Naive thymus-derived CD4-positive, alpha-beta T cell (primary cell): ENCODE results near the gene TAF9B. TPM values are rescaled to one million over a fixed set of nuclear protein-coding genes. Genes with fewer than 3 reads are reported as not detected.
"Not testable (repeated sequence)": the region's sequence is repeated elsewhere in the genome, so short reads cannot be mapped to it uniquely, and the experiment has no call there.

Experiments
- ATAC-seq: fragments of 150-1000 bp; cut with Tn5 transposase; 2 replicates; pipeline ENCODE4 v1.10.0; 2021; ENCODE audit warnings: mild to moderate bottlenecking, moderate library complexity
- CTCF ChIA-PET: fragments of 350-600 bp; sonication (Branson Sonifier 250); formaldehyde crosslinking; loops from one replicate; lab custom pipeline; 2021; ENCODE audit warnings: antibody characterized with exemption; lab: Charles Lee
- POLR2A ChIA-PET: fragments of 350-600 bp; sonication (Branson Sonifier 250); formaldehyde crosslinking; loops from one replicate; lab custom pipeline; 2021; ENCODE audit warnings: antibody characterized with exemption, inconsistent platforms; lab: Charles Lee
- DNase-seq, 9 donors: peaks; one replicate each; pipeline versions ENCODE4 v3.0.0 to v3.0.0-alpha.2; 2020 to 2022; ENCODE audit warnings: mixed read lengths in 1 of 9
- H3K27ac ChIP-seq: one replicate; pipeline ENCODE4 v1.7.0; 2013; ENCODE audit warnings: mild to moderate bottlenecking, low read depth, low read length, moderate library complexity
- H3K27me3 ChIP-seq, 2 donors: one replicate each; pipeline ENCODE4 v1.7.0; 2013; ENCODE audit warnings: low read length in 2 of 2, mild to moderate bottlenecking in 2 of 2, moderate library complexity in 2 of 2; ENCODE audit not compliant: control insufficient read depth in 2 of 2, insufficient read depth in 2 of 2
- H3K36me3 ChIP-seq, 3 experiments: 1 replicate in 2 of 3; 2 replicates in 1 of 3; pipeline ENCODE4 v1.7.0; 2013; ENCODE audit warnings: low read length in 3 of 3, mild to moderate bottlenecking in 3 of 3, moderate library complexity in 1 of 3; ENCODE audit not compliant: insufficient read depth in 3 of 3, control insufficient read depth in 2 of 3
- H3K4me1 ChIP-seq, 2 donors: one replicate each; pipeline ENCODE4 v1.7.0; 2013; ENCODE audit warnings: low read length in 2 of 2, mild to moderate bottlenecking in 2 of 2, moderate library complexity in 1 of 2; ENCODE audit not compliant: control insufficient read depth in 2 of 2, insufficient read depth in 2 of 2
- H3K4me3 ChIP-seq: 2 replicates; pipeline ENCODE4 v1.7.0; 2013; ENCODE audit warnings: mild to moderate bottlenecking, low read length
- H3K9me3 ChIP-seq, 3 experiments: 1 replicate in 2 of 3; 2 replicates in 1 of 3; pipeline ENCODE4 v1.7.0; 2013; ENCODE audit warnings: low read length in 3 of 3; ENCODE audit not compliant: control insufficient read depth in 2 of 3
- H3K27ac Mint-ChIP-seq, 9 donors: one replicate each; pipeline ENCODE4 v1.8.0; 2020 to 2022; ENCODE audit warnings: mixed read lengths in 9 of 9, mild to moderate bottlenecking in 8 of 9, moderate library complexity in 5 of 9, inconsistent platforms in 2 of 9
- H3K27me3 Mint-ChIP-seq, 5 donors: one replicate each; pipeline ENCODE4 v1.8.0; 2021 to 2022; ENCODE audit warnings: mixed read lengths in 5 of 5, mild to moderate bottlenecking in 1 of 5
- H3K36me3 Mint-ChIP-seq, 5 donors: one replicate each; pipeline ENCODE4 v1.8.0; 2020 to 2022; ENCODE audit warnings: mixed read lengths in 5 of 5, mild to moderate bottlenecking in 3 of 5, inconsistent platforms in 1 of 5
- H3K4me1 Mint-ChIP-seq, 7 donors: one replicate each; pipeline ENCODE4 v1.8.0; 2020 to 2022; ENCODE audit warnings: mixed read lengths in 7 of 7, mild to moderate bottlenecking in 3 of 7, inconsistent platforms in 1 of 7
- H3K4me3 Mint-ChIP-seq, 10 donors: one replicate each; pipeline ENCODE4 v1.8.0; 2020 to 2022; ENCODE audit warnings: mild to moderate bottlenecking in 10 of 10, mixed read lengths in 10 of 10, moderate library complexity in 6 of 10, inconsistent platforms in 2 of 10
- H3K9me3 Mint-ChIP-seq, 11 donors: one replicate each; pipeline ENCODE4 v1.8.0; 2020 to 2022; ENCODE audit warnings: mixed read lengths in 11 of 11, mild to moderate bottlenecking in 4 of 11, inconsistent platforms in 1 of 11, moderate library complexity in 1 of 11
- intact Hi-C, 2 donors: fragments of 100-400 bp; cut with micrococcal nuclease; formaldehyde crosslinking; loops; one replicate each; pipeline ENCODE4 v1.15.1; 2023
- polyA plus RNA-seq, 2 donors: library from polyadenylated mRNA; unstranded; fragments of 300-500 nt; fragmentation: Illumina TruSeq; gene quantifications; one replicate each; pipeline ENCODE4 v1.2.3, GENCODE V29; 2021
- total RNA-seq, 6 experiments: library from RNA in 5 of 6; stranded (reverse) in 5 of 6; gene quantifications; 1 replicate in 5 of 6; 2 replicates in 1 of 6; pipeline ENCODE4 v1.2.3 and lab custom pipeline; 2021 to 2026

Gene TAF9B, protein sequence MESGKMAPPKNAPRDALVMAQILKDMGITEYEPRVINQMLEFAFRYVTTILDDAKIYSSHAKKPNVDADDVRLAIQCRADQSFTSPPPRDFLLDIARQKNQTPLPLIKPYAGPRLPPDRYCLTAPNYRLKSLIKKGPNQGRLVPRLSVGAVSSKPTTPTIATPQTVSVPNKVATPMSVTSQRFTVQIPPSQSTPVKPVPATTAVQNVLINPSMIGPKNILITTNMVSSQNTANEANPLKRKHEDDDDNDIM
- 10 to 100 TPM; 10.4 to 19.9 (median 18.9) TPM for total RNA-seq
- polyA plus RNA-seq: 10 to 100 TPM; 23.3 to 29.3 TPM
- total RNA-seq (lab: John Stamatoyannopoulos, UW): 9.6 reads per million, percentile 35 among the genes with 10 or more reads in this experiment

DNA sequence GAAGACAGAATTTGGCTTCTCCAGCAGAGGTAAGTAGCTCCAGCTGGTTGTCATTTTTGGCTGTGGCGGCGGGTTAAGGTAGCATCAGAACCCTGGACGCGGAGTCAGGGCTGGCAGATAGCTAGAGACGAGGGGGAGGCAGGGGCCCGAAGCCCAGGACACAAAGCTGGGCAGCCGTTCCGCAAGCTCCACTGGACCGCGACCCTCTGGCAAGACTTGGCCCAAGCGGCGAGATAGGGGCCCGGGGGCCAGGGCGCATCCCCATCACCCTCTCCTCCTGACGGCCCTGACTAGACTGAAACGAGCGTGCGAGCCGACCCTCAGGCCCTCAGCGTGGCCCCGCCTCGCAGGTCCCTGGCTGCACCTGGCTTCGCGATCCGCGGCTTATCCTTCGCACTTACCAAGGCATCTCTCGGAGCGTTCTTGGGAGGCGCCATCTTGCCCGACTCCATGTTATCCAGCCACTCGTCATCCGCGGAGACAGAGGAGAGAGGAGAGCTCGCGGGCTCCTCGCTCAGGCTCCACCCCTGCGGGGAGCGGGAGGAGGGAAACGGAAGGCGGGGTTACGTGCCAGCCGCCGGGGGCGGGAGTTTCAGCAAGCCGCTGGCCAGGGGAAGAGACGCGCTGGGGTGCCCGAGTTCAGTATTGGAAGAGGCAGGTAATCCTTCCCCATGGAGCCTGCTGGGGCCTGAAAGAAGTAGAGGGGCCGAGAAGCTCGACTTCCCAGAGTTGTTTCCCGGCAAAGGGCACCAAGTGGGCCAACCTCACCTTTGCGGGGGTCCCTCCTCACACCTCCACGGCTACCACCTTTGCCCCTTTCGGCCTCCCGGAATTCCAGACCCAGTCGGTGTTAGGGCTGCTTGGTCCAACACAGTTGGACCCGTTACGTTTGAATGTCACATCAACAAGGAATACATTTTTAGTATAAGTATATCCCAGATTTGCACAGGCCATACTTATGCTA is at the start of gene TAF9B:
TSS of gene TAF9B (minus strand) at position 491 of the 964 bp plus-strand sequence. CDS start at position 452, 39 bp downstream.
- H3K4me3 Mint-ChIP-seq: peak within 1 kb of the TSS; percentile 88 to 95 (median 92)
- intact Hi-C loops: loop anchor here (1.0 to 5.0 kb wide), 9 partner anchors 35 to 943 kb away; partner anchors contain the start of genes PGK1 (in 2 of the 2) and ATP7A (in 1 of the 2)
- peaks cover 0 to 11% (median 5%) of the 10 kb centered on the region in 7 donors for H3K4me1 Mint-ChIP-seq

DNA sequence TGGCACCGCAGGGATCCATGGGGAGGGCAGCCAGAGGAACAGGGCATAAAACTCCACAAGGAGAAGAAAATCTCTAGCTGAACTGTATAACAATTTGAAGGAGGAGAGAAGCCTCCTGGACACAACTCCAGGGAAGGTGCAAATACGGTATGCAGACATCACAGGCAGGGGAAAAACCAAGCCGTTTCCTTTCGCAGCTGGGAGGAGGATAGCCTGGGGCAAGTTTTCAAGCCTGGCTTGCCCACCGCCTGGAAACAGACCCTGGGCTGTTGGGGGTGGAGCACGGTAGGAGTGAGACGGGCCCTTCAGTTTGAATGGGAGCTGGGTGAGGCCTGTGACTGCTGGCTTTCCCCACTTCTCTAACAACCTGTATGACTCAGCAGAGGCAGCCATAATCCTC is 43.4 kb upstream of the TAF9B start:
- Mint-ChIP-seq H3K27me3 (no peaks in the 10 kb centered on the region), H3K9me3 (peaks cover 0 to 16% (median 3%) of the 10 kb centered on the region in 11 donors), H3K4me1 (no peaks in the 10 kb centered on the region), H3K4me3 (no peak overlapping the region), H3K36me3 (no peaks in the 10 kb centered on the region), H3K27ac (no peak overlapping the region)
- Histone ChIP-seq H3K27me3 (no peaks in the 10 kb centered on the region), H3K4me3 (no peak overlapping the region), H3K4me1 (no peaks in the 10 kb centered on the region), H3K36me3 (no peaks in the 10 kb centered on the region), H3K27ac (no peak overlapping the region), H3K9me3 (no peaks in the 10 kb centered on the region)
- POLR2A ChIA-PET: no interaction called here
- ATAC-seq: no peak
- CTCF ChIA-PET: interaction anchor here (0.6 kb wide), 1 partner anchor 17 kb away, joined by 3 read pairs; no protein-coding TSS in a partner anchor
- no peak for DNase-seq
- intact Hi-C loops: no loop called here

More for the DNA sequence above, at the start of gene TAF9B:
- Mint-ChIP-seq H3K27ac (peak within 1 kb of the TSS; percentile 81 to 95 (median 93)), H3K9me3 (peaks cover 0 to 7% (median 0%) of the 10 kb centered on the region in 11 donors), H3K36me3 (peaks cover 0 to 2% (median 0%) of the 10 kb centered on the region in 5 donors), H3K27me3 (no peaks in the 10 kb centered on the region)
- CTCF ChIA-PET: interaction anchor here (0.7 kb wide), 1 partner anchor 1445 kb away, joined by 3 read pairs; no protein-coding TSS in a partner anchor
- no peaks in the 10 kb centered on the region for H3K9me3 ChIP-seq
- H3K27me3 ChIP-seq: no peaks in the 10 kb centered on the region
- no peaks in the 10 kb centered on the region for H3K4me1 ChIP-seq
- peak within 1 kb of the TSS; percentile 77 for H3K4me3 ChIP-seq
- peak; percentile 99 for ATAC-seq
- POLR2A ChIA-PET: interaction anchor here (0.6 to 1.7 kb wide), 6 partner anchors 9 to 1225 kb away, joined by 3 to 8 read pairs (median 3); no protein-coding TSS in a partner anchor
- H3K36me3 ChIP-seq: peaks cover 0 to 4% (median 0%) of the 10 kb centered on the region in 3 experiments
- DNase-seq: peak; percentile 57 to 84 (median 80)
- peak within 1 kb of the TSS; percentile 82 for H3K27ac ChIP-seq

DNA sequence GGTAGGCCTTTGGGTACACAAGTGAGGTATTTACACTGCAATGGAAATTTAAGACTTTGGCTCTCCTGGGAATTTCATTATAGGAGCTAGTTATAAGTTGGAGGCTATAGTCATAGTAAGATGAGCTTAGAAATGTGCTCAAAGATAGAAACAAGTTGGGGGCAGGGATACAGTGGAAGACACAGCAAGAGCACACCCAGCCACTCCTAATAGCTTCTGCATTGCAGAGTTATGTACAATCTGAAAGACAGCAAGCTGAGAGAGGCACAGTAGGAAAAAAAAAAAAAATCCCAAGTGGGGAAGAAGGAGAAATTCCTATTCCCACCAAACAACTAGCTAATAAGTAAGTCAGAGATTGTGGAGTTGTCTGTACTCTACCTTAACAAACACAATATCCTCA is 41.9 kb upstream of the TAF9B start:
- ATAC-seq (no peak), DNase-seq (no peak)
- Histone ChIP-seq H3K27ac (no peak overlapping the region), H3K4me1 (no peaks in the 10 kb centered on the region), H3K9me3 (no peaks in the 10 kb centered on the region), H3K36me3 (no peaks in the 10 kb centered on the region), H3K27me3 (no peaks in the 10 kb centered on the region), H3K4me3 (no peak overlapping the region)
- intact Hi-C loops: no loop called here
- peaks cover 0 to 13% (median 0%) of the 10 kb centered on the region in 11 donors for H3K9me3 Mint-ChIP-seq
- H3K27ac Mint-ChIP-seq: no peak overlapping the region
- no peaks in the 10 kb centered on the region for H3K4me1 Mint-ChIP-seq
- ChIA-PET CTCF (interaction anchor here (0.5 to 0.6 kb wide), 2 partner anchors 337 to 707 kb away, joined by 3 read pairs; no protein-coding TSS in a partner anchor), POLR2A (interaction anchor here (0.8 kb wide), 1 partner anchor 23 kb away, joined by 3 read pairs; no protein-coding TSS in a partner anchor)
- H3K4me3 Mint-ChIP-seq: no peak overlapping the region
- H3K27me3 Mint-ChIP-seq: no peaks in the 10 kb centered on the region
- no peaks in the 10 kb centered on the region for H3K36me3 Mint-ChIP-seq

DNA sequence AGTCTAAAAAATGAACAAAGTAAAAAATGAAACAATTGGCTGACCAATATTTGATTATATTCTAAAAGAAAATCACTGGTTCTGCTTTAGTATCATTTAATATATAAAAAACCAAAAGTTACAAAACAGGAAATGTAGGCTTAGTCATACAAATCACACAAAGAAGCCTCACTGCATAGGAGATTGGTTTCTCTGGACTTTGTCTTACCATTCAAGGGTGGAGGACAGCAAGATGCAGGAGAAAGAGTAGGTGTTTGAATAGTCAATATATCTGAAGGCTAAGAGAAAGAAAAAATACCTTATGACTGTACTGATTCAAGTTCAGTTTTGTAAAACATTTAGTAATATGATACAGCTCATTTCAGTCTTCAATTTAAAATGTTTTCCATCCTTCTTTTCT is 28.6 kb upstream of the TAF9B start:
- Histone ChIP-seq H3K4me3 (no peak overlapping the region), H3K4me1 (no peaks in the 10 kb centered on the region), H3K36me3 (no peaks in the 10 kb centered on the region), H3K27ac (no peak overlapping the region), H3K9me3 (no peaks in the 10 kb centered on the region), H3K27me3 (no peaks in the 10 kb centered on the region)
- Mint-ChIP-seq H3K4me1 (peaks cover 0 to 8% (median 2%) of the 10 kb centered on the region in 7 donors), H3K4me3 (no peak overlapping the region), H3K27ac (peak overlapping the region in 4 of 9 donors; percentile 13 to 45 (median 19)), H3K36me3 (peaks cover 0 to under 1% (median 0%) of the 10 kb centered on the region in 5 donors), H3K9me3 (peaks cover 0 to under 1% (median 0%) of the 10 kb centered on the region in 11 donors), H3K27me3 (no peaks in the 10 kb centered on the region)
- intact Hi-C loops: no loop called here
- POLR2A ChIA-PET: no interaction called here
- CTCF ChIA-PET: no interaction called here
- ATAC-seq (no peak), DNase-seq (no peak)

DNA sequence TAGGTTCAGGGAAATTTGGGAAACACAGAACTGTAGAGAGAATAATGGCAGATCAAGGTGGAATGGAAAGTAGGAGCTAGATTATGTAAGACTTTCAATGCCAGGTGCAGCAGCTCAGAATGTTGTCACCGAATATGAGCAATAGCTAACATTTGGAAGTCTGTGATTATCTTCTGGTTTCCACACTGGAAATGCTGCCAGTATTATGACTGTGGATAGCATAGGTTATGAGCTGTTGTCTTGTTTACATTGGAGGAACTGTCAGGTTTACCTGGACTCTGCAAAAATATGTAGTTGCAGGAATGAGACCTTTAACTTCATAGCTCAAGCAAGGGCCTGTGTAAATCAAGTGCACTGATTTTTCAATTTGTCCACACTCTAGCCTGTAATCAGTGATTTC is 26.0 kb upstream of the TAF9B start:
- Histone ChIP-seq H3K36me3 (no peaks in the 10 kb centered on the region), H3K27me3 (no peaks in the 10 kb centered on the region), H3K4me1 (no peaks in the 10 kb centered on the region), H3K4me3 (no peak overlapping the region), H3K27ac (no peak overlapping the region), H3K9me3 (no peaks in the 10 kb centered on the region)
- DNase-seq (no peak), ATAC-seq (no peak)
- ChIA-PET POLR2A (no interaction called here), CTCF (no interaction called here)
- no peak overlapping the region for H3K27ac Mint-ChIP-seq
- H3K9me3 Mint-ChIP-seq: peaks cover 0 to 12% (median 1%) of the 10 kb centered on the region in 11 donors
- intact Hi-C loops: no loop called here
- H3K27me3 Mint-ChIP-seq: no peaks in the 10 kb centered on the region
- peaks cover 0 to 20% (median 7%) of the 10 kb centered on the region in 7 donors for H3K4me1 Mint-ChIP-seq
- H3K4me3 Mint-ChIP-seq: no peak overlapping the region
- peaks cover 0 to 12% (median 4%) of the 10 kb centered on the region in 5 donors for H3K36me3 Mint-ChIP-seq

DNA sequence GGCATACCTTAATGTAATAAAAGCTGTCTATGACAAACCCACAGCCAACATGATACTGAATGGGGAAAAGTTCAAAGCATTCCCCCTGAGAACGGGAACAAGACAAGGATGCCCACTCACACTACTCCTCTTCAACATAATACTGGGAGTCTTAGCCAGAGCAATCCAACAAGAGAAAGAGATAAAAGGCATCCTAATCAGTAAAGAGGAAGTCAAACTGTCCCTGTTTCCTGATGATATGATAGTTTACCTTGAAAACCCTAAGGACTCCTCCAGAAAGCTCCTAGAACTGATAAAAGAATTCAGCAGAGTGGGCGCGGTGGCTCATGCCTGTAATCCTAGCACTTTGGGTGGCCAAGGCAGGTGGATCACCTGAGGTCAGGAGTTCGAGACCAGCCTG is 23.7 kb upstream of the TAF9B start:
- H3K9me3 ChIP-seq, POLR2A ChIA-PET, H3K4me1 ChIP-seq, H3K27me3 ChIP-seq, H3K27ac Mint-ChIP-seq, H3K4me3 Mint-ChIP-seq, ATAC-seq, DNase-seq, H3K36me3 ChIP-seq, H3K27ac ChIP-seq, H3K27me3 Mint-ChIP-seq, CTCF ChIA-PET, intact Hi-C loops, H3K4me3 ChIP-seq: not testable (repeated sequence)
- H3K36me3 Mint-ChIP-seq: peaks cover 0 to 14% (median 4%) of the 10 kb centered on the region in 5 donors
- H3K4me1 Mint-ChIP-seq: peaks cover 0 to 18% (median 7%) of the 10 kb centered on the region in 7 donors
- H3K9me3 Mint-ChIP-seq: peaks cover 0 to 16% (median 1%) of the 10 kb centered on the region in 11 donors
